ENCODE data around the gene SENP3. TPM values are rescaled to one million over a fixed set of nuclear protein-coding genes. Genes with fewer than 3 reads are reported as not detected.
A peak's percentile ranks its signal among the peaks of the same experiment; 100 is the strongest.

The SENP3 gene
- total and polyA plus RNA-seq, 12 donors: 28.4 to 72.4 (median 43.9) TPM

DNA sequence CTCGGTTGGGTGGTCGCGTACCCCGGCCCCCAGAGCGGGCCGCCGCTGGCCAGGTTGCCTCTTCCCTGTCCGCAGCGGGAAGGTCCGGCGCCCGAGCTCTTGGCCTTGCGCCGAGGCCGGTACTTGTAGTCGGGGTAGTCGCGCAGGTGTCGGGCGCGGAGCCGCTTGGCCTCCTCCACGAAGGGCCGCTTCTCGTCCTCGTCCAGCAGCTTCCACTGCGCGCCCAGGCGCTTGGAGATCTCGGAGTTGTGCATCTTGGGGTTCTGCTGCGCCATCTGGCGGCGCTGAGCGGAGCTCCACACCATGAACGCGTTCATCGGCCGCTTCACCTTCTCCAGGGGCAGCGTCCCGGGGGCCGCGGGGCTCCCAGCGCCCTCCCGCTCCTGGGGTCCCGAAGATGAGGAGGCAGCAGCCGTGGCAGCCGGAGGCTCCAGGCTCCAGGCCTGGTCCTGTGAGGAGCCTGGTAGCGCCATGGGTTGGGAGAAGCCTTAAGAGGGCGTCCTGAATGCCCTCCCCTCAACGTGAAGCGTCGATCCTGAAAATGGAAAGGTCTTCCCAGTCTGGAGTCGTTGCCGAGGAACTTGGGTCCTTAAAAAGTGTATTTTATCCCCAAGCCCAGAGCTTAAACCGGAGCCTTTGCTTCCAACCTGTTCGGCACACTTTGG is 27.6 kb downstream of the SENP3 start:
- 10 to 100% (median 17%) methylated on average over 1 to 56 of the region's 56 CpGs for WGBS, 4 donors
- H3K27ac ChIP-seq: peak overlapping the region in 2 of 5 donors; percentile 42 to 46
- no peaks in the 10 kb centered on the region for H3K9me3 ChIP-seq (replicated peaks in 1 of 3)
- H3K27me3 ChIP-seq: no peaks in the 10 kb centered on the region
- peaks cover 8 to 21% of the 10 kb centered on the region in 2 donors for H3K4me1 ChIP-seq (replicated peaks in 1 of 2)
- peaks cover 0 to 58% of the 10 kb centered on the region in 2 donors for H3K36me3 ChIP-seq (replicated peaks in 1 of 2)
- peak; percentile 81 to 94 (median 86) for DNase-seq
- TF ChIP-seq POLR2A (IDR thresholded peaks at IDR 0.05): no peak
- TF ChIP-seq, protein P1, sequence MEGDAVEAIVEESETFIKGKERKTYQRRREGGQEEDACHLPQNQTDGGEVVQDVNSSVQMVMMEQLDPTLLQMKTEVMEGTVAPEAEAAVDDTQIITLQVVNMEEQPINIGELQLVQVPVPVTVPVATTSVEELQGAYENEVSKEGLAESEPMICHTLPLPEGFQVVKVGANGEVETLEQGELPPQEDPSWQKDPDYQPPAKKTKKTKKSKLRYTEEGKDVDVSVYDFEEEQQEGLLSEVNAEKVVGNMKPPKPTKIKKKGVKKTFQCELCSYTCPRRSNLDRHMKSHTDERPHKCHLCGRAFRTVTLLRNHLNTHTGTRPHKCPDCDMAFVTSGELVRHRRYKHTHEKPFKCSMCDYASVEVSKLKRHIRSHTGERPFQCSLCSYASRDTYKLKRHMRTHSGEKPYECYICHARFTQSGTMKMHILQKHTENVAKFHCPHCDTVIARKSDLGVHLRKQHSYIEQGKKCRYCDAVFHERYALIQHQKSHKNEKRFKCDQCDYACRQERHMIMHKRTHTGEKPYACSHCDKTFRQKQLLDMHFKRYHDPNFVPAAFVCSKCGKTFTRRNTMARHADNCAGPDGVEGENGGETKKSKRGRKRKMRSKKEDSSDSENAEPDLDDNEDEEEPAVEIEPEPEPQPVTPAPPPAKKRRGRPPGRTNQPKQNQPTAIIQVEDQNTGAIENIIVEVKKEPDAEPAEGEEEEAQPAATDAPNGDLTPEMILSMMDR (IDR thresholded peaks at IDR 0.05): peak; percentile 77 to 90 (median 84)
- intact Hi-C loops (cut with DNase I): no loop called here
- H3K4me3 ChIP-seq: peak overlapping the region in 1 of 4 donors; percentile 12

DNA sequence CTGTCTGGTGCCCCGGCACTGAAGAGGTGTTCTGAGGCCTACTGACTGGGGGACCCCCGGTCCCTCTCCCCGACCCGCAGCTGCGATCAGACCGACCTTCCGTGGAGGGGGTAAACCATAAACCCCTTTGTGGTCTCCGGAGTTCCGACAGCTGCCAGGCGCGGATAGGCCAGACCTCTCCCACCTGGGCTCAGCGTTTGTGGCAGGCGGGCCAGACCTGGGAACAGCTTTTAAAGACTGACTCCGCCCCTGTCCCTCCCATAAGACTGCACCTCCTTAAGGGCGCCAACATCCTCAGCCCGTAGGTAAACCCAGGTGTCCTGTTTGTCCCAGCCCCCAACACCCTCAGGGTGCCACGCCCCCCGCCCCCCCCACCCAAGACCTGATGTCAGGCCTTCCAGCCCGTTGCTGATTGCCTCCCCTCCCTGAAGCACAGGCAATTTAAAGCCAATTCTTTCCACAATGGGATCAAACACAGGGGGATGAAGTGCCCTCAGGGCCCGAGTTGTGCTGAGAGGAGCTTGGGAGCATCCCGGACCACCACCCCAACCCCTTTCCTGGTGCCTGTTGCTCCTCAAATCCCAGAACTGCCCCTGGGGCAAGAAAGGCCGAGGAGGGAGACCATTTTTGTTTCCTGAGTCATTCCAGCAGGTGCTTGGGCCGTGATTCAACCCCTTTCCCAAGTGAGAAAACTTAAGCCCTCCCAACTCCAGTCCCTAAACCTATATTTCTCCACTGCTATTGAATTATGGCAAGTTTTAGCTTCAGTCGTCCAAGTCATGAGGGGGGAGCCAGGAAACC is 28.4 kb downstream of the SENP3 start, which contains the start of gene SOX15:
TSS of gene SOX15 (minus strand) at position 204 of the 801 bp plus-strand sequence. CDS start 418 bp downstream, outside the sequence.
- intact Hi-C loops (cut with DNase I): no loop called here
- peak within 1 kb of the TSS in 1 of 4 donors; percentile 12 for H3K4me3 ChIP-seq
- H3K4me1 ChIP-seq (replicated peaks in 1 of 2): peaks cover under 1 to 14% of the 10 kb centered on the region in 2 donors
- H3K36me3 ChIP-seq (replicated peaks in 1 of 2): peaks cover 0 to 66% of the 10 kb centered on the region in 2 donors
- 59 to 72% (median 67%) methylated on average over 15 to 24 of the region's 24 CpGs for WGBS, 4 donors
- no peaks in the 10 kb centered on the region for H3K9me3 ChIP-seq (replicated peaks in 1 of 3)
- H3K27ac ChIP-seq: peak within 1 kb of the TSS in 2 of 5 donors; percentile 42 to 46
- DNase-seq: no peak
- no peaks in the 10 kb centered on the region for H3K27me3 ChIP-seq
- TF ChIP-seq, protein P1 (IDR thresholded peaks at IDR 0.05): no peak
- TF ChIP-seq POLR2A (IDR thresholded peaks at IDR 0.05): no peak

DNA sequence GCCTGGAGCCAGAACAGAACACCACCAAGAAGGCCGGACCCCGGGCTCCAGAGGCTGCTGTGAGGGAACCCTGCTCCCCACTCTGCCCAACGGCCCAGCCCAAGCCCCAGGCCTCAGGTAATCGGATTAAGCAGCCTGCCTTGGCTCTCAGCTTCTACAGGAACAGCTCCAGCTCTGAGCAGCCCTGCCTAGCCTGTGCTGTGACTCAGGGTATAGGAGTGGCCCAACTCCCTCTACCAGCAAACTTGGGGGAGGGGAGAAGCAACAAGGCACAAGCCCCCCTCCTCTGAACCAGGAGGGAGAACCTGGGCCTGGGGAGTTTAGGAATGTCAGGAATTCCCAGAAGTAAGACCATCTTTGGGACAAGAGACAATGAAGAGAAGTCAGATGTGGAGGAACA is 29.0 kb downstream of the SENP3 start:
- H3K36me3 ChIP-seq (replicated peaks in 1 of 2): peaks cover 0 to 72% of the 10 kb centered on the region in 2 donors
- 62 to 74% methylated on average over 4 of the region's 4 CpGs; no CpG with 5 or more reads in 2 of the 4 donors for WGBS, 4 donors
- H3K27me3 ChIP-seq: no peaks in the 10 kb centered on the region
- no peaks in the 10 kb centered on the region for H3K9me3 ChIP-seq (replicated peaks in 1 of 3)
- DNase-seq: peak in 5 of 7 donors; percentile 48 to 80 (median 53)
- TF ChIP-seq, protein P1 (IDR thresholded peaks at IDR 0.05): no peak
- TF ChIP-seq POLR2A (IDR thresholded peaks at IDR 0.05): no peak
- H3K27ac ChIP-seq: peak overlapping the region in 2 of 5 donors; percentile 15 to 30
- peaks cover 0 to 10% of the 10 kb centered on the region in 2 donors for H3K4me1 ChIP-seq (replicated peaks in 1 of 2)
- H3K4me3 ChIP-seq: no peak overlapping the region
- intact Hi-C loops (cut with DNase I): no loop called here

DNA sequence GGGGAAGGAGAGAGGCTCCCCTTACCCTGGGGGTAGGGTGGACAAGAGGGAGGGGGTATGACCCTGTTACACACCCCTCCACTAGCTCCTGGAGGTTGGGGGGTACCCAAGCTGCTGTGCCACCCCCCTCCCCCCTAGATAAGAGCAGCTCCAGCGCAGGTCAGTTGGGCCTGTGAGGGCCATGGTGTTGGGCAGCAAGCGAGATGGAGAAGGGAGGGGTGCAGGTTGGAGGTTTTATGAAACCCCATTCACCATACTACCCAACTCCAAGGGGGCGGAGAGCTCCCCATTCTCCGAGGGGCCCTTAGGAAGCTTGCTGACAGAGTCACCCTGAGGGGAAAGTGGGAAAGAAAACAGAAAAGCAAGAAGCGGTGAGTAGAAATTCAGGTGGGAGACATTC is 29.9 kb downstream of the SENP3 start:
- Histone ChIP-seq H3K4me3 (no peak overlapping the region), H3K36me3 (replicated peaks in 1 of 2) (peaks cover 0 to 77% of the 10 kb centered on the region in 2 donors), H3K27ac (peak overlapping the region in 1 of 5 donors; percentile 15), H3K4me1 (replicated peaks in 1 of 2) (peaks cover 0 to 10% of the 10 kb centered on the region in 2 donors), H3K9me3 (replicated peaks in 1 of 3) (no peaks in the 10 kb centered on the region), H3K27me3 (no peaks in the 10 kb centered on the region)
- WGBS, 4 donors: 83 to 93% (median 88%) methylated on average over 5 of the region's 5 CpGs
- no peak for TF ChIP-seq POLR2A (IDR thresholded peaks at IDR 0.05)
- TF ChIP-seq, protein P1 (IDR thresholded peaks at IDR 0.05): no peak
- intact Hi-C loops (cut with DNase I): no loop called here
- no peak for DNase-seq

Measured in adrenal gland (tissue), 12 donors.